ENCODE results near the gene BEAN1.
"Not testable (repeated sequence)": the region's sequence is repeated elsewhere in the genome, so short reads cannot be mapped to it uniquely, and the experiment has no call there.

The BEAN1 gene

DNA sequence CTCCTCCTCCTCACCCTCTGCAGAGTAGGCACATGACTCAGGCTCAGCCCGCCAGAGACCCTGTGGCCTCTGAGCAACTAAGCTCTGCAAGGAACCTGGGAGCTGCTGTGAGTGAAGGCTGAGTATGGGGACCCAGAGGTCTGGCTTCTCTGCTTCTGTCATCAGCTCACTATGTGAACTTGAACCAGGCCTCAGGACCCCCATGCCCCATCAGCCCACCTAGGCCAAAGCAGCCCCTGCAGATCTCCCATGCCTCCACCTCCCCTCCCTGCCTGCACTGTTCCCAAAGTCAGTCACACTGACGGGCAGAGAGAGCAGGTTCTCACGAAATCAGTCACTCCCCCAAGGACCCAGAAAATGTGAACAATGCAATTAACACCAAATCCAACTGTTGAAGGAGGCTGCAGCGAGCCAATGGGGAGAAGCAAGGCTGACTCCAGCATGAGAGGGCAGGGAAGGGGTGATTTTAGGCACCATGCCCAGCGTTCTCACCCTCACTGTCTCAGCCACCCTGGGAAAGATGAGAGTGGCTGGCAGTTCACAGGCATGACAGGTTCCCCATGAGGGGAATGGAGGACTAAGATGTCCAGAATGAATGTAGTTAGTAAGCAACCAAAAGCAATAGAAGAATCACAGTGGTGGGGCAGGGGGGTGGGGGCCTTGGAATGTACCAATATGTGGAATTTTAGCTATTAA, 60.6 kb downstream of the BEAN1 start:
- no peak for DNase-seq

DNA sequence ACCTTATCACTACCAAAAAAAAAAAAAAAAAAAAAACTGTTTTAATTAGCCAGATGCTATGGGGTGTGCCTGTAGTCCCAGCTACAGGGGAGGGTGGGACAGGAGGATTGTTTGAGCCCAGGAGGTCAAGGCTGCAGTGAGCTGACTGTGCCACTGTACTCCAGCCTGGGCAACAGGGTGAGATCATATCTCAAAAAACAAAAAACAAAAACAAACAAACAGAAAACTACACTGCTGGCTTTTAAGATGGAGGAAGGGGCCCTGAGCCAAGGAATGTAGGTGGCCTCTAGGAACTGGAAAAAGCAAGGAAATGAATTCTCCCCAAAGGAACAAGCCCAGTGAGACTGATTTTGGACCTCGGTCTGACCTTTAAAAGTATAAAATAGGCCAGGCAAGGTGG, 61.4 kb downstream of the BEAN1 start:
- DNase-seq, result no peak

DNA sequence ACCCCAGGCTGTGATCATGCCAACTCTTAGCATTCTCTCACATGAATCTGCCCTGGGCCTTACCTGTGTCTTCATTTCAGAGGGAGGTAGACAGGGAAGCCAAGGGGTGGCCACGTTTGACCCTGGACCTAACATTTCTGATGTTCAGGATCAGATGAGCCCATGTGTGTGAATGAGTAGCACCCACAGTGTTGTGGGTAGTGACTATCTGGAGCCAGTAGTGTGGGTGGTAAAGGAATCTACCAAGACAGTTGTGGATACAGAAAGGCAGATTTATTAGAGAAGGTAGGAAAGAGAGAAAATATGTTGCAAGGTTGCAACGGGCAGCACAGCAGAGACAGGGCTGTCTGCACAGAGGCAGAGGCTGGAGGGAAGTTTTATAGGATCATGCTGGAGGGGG, 62.3 kb downstream of the BEAN1 start:
- DNase-seq, result no peak

DNA sequence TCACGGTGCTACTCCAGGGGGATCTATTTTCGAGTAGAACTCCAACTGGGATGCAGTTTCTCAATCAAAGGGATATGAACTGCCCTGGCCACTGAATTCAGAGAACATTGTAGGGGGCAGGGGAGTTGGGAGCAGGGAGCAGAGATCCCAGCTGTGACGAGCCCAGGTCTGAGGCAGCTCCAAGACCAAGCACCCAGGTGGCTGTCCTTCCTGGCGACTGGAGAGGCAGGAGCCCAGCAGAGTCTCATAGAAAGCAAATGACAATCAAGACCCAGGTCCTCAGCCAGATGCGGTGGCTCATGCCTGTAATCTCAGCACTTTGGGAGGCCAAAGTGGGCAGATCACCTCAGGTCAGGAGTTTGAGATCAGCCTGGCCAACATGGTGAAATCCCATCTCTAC, 62.7 kb downstream of the BEAN1 start:
- no peak for DNase-seq

DNA sequence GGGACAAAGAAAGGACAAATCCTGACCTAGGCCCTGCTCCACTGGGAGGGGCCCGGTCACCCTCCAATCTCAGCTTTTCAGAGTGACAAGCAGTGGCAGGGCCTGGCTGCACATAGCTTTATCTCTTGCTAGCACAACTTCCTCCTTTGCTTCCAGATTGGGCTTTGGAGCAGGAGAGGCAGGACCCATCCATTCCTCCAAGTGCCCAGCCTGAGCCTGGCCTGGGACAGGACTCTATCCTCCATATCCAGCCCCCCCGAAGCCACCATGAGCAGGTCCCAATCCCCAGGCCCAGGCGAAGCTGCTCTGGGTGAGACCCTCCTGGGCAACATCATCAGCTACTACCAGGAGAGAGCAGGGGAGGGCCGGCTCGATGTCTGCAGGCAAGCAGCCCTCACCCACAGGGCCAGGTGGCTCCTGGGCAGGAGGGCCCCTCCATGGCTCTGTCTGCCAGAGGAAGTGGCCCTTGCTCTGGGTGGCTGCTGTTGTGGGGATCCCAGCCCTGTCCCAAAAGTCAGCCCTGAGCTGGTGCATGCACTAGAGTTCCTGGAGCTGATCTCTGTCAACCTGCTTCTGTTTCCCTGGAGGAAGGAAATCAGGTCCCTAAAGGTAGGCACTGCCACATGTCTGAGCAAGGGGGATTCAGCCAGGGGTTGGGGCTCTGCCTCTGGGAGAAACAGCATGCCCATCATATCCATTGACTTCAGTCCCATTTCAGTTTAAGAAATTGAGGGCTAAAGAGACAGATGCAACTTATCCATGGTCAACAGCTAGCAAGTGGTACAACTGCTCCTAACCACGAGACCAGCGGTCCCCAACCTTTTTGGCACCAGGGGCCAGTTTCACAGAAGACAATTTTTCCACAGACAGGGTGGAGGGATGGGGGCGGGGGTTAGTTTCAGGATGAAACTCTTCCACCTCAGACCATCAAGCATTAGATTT, 64.0 kb downstream of the BEAN1 start:
- no peak for DNase-seq

DNA sequence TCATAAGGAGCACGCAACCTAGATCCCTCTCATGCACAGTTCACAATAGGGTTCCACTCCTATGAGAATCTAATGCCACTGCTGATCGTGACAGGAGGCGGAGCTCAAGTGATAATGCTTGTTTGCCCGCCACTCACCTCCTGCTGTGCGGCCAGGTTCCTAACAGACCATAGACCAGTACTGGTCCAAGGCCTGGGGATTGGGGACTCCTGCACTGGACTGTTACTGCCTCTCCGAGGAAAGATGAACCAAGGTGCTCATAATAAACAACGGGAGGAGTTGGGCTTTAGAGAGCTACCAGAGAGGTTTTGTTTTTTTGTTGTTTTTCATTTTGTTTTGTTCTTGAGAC, 64.6 kb downstream of the BEAN1 start:
- DNase-seq, result no peak

DNA sequence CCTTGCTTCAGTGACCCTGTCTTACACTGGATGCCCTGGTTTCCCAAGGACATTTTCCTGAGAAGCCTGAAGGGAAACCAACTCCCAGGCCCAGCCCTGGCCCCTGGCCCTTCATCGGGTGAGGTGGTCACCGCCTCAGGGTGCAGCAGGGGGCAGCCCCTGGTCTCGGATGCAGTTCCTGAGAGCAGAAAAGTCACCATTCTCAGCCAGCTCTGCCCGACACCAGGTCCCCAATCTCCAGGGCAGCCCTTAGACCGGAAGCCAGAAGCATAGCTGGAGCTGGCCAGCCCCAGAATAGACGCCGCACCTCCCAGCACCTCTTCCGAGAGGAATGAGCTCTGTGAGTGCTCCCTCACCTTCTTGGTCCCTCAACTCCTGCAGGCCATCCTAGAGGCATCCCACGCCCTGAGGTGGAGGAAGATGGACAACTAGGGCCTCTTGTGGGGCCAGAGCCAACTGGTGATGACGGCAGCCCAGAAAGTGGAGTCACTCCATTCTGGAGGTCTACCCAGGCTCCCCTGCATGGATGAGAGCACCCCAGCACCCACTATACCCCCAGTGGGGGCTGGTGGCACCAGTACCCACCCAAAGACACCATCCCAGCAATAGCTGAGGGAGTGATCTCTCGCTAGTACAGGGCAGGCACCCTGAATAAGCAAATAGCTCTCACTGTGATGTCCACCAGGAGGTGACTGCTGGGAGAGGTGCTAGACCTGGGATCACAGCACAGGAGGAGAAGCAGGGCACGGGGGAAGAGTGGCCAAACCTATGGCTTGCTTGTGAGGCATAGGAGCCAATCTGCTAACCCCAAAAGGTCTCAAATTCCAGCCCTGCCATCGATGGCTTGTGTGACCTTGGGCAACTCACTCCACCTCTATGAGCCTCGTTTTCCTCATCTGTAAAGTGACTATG, 66.7 kb downstream of the BEAN1 start:
- DNase-seq, result no peak

DNA sequence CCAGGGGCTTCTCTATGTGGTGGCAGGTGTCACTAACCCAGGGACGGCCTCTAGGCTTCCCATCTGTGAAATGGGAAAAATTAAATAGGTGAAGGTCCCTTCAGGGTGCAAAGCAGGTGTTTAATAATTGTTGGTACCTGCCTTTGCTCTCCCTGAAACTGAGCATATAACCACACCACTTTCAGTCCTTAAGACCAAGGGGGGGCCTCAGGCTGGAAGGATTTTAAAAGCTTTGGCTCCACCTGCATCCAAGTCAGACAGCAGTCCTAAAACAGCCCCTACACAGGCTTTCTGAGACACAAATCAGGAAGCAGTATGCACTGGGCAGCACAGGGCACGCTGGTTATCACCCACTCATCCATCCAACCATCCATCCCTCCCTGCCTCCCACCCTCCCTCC, 67.8 kb downstream of the BEAN1 start:
- no peak for DNase-seq

DNA sequence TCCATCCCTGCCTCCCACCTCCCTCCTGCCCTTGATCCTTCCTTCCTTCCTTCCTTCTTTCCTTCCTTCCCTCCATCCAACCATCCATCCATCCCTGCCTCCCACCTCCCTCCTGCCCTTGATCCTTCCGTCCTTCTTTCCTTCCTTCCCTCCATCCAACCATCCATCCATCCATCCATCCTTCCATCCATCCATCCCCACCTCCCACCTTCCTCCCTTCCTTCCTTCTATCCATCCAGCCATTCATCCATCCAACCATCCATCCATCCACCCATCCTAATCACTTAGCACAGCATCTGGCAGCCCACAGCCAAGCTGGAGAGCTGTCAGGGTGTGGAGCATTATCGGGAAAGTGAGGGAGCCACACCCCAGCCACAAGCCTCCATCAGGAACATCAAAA, 68.3 kb downstream of the BEAN1 start:
- no peak for DNase-seq

DNA sequence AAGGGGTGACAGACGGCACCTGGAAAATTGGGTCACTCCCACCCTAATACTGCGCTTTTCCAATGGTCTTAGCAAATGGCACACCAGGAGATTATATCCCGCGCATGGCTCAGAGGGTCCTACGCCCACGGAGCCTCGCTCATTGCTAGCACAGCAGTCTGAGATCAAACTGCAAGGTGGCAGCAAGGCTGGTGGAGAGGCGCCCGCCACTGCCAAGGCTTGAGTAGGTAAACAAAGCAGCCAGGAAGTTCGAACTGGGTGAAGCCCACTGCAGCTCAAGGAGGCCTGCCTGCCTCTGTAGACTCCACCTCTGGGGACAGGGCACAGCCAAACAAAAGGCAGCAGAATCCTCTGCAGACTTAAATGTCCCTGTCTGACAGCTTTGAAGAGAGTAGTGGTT, 69.1 kb downstream of the BEAN1 start:
- not testable (repeated sequence) for DNase-seq

DNA sequence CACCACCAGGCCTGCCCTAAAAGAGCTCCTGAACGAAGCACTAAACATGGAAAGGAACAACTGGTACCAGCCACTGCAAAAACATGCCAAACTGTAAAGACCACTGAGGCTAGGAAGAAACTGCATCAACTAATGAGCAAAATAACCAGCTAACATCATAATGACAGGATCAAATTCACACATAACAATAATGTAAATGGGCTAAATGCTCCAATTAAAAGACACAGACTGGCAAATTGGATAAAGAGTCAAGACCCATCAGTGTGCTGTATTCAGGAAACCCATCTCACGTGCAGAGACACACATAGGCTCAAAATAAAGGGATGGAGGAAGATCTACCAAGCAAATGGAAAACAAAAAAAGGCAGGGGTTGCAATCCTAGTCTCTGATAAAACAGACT, 70.8 kb downstream of the BEAN1 start:
- DNase-seq, result not testable (repeated sequence)

DNA sequence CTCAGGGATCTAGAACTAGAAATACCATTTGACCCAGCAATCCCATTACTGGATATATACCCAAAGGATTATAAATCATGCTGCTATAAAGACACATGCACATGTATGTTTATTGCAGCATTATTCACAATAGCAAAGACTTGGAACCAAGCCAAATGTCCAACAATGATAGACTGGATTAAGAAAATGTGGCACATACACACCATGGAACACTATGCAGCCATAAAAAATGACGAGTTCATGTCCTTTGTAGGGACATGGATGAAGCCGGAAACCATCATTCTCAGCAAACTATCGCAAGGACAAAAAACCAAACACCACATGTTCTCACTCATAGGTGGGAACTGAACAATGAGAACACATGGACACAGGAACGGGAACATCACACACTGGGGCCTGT, 74.5 kb downstream of the BEAN1 start:
- not testable (repeated sequence) for DNase-seq

DNA sequence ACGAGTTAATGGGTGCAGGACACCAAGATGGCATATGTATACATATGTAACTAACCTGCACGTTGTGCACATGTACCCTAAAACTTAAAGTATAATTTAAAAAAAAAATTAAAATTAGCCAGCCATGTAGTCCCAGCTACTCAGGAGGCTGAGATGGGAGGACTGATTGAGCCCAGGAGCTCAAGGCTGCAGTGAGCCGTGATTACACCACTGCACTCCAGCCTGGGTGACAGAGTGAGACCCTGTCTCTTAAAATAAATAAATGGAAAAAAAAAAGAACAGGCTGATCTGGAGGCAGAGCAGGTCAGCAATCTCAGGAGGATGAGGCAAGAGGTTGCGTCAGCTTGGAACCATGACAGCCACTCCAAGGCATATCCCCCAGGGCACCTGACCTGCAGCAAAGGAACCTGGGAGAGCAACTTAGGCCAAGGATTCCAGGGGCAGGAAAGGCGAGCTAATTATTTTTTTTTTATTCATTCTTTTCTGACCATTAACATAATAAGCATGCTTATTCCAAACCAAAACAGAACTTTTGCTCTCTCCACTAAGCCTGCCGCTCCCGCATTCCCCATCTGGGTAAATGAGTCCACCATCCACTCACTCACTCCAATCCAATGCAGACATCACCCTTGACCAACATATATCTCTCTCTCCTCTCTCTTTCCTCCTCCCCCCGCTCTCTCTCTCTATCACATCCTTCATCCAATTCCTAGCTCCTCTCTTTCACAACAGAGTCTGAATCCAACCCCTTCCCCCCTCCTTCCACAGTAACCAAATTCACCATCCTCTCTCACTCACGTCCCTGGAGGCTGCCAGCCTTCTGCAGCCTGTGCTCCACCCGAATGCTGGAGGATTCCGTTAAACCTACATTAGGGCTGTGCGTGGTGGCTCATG, 75.2 kb downstream of the BEAN1 start:
- no peak for DNase-seq

DNA sequence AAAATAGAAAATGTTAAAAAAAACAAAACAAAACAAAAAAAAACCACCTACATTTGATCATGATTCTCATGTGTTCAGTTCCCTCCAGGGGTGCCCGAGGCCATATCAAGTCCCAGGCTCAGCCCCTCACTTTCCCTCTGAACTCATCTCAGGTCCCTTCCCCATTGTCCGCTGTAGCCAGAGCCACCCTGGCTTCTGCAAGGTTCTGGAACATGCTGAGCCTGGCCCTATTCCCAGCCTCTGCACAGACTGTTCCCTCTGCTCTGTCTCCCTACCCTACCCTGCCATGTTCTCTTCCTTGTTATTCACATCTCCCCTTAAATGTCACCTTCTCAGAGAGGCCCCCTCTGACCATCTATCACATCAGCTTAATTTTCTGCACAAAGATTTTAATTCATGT, 75.9 kb downstream of the BEAN1 start:
- DNase-seq, result no peak

DNA sequence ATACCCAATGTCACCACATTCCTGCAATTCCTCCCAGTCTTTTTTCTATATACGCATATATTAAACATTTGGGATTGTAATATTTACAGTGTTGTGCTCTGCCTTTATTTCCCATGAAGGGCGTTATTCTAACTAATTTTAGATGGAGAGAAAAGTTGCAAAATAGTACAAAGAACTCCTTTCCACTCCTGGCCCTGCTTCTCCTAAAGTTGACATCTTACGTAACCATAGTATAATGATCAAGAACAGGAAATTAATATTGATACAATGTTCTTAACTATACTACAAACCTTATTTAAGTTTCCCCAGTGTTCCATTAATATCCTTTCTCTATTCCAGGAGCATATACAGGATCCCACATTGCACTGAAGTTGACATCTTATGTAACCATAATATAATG, 76.5 kb downstream of the BEAN1 start:
- no peak for DNase-seq

DNA sequence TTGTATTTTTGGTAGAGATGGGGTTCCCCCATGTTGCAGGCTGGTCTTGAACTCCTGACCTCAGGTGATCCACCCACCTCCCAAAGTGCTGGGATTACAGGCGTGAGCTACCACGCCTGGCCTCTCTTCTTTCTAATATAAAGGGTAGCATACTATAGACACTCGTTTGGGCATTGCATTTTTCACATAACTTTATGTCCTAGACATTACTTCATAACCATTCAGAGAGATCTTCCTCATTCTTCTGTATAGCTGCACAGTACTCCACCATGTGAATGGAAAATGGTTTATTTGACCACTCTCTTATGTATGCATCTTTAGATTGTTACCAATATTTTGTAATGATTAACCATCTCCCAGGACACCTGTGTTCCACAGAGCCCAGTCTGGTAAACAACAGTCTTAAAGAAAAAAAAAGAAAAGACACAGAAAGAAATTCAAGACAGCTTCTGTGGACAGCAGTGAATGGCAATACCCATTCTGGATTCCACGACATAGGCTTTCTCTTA, 80.7 kb downstream of the BEAN1 start:
- no peak for DNase-seq

DNA sequence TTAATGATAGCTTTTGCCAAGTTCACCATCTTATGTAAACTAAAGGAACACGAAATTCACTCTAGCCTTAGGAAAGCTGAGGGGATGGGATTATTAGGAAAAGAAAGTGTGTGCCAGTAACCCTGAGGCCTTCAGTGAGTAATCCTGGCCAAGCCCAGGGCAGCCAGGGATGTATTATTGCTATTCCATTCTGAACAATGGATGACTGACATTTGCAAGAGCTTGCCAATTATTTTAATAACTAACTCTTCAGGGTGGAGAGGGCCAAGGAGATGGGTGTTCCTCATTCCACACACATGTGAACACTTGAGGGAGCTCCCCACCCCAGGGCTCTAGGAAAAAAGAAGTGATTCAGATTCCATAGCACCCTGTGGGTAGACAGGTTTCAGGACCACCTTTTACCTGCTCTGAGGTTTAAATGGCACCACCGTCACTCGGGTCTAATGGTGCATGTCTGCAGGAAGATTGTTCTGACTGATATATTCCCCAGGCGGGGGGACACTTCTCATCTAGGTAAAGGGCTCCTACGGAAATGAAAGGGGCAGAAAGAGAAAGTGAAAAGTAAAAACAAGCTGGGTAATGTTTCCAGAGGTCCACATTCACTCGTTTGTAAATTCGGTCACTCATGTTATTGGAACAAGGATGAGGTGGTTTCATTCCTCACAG, 81.3 kb downstream of the BEAN1 start:
- DNase-seq, result no peak

DNA sequence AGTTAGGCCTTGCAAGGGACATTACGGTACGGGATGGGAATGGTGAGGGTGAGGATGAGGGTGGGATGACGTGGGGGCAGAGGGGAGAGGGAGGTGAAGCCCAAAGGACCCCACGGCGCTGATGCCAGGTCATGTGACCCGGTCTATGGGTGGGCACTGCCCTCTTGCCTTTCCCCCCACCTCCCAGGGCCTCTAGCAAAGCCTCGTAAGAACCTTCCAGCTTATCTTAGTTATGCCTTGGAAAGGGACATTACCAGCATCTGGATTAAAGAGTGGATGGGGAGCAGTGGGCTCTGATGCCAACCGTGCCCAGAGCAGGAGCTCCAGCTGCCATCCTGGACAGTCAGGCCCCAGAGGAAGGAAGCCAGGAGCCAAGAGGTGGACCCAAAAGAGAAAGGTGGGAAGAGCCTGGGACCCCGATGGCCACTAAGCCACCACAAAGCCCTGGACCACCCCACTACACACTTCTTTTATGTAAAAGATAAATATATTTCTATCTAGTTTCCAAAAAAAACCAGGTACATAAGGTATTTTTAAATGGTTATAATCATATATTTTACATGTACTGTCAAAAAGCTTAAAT, 81.9 kb downstream of the BEAN1 start:
- no peak for DNase-seq

DNA sequence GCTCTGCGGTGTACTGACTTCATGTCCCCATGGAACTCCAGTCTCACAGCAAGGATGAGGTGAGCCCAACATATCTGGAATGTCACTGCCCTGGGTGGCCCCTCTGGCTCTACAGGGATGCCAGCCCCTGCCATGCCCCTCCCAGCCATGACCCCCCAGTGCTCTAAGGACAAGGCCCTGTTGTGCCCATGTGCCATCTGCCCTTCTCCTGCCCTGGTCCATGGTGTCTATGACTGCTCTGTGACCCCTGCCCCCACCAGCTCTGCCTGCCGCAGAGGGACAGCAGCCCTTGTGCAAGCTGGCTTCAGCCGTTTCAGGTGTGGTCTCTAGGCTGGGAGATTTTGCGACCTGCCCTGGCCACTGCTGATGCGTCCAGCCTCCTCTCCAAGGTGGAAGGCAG, 82.5 kb downstream of the BEAN1 start:
- no peak for DNase-seq

DNA sequence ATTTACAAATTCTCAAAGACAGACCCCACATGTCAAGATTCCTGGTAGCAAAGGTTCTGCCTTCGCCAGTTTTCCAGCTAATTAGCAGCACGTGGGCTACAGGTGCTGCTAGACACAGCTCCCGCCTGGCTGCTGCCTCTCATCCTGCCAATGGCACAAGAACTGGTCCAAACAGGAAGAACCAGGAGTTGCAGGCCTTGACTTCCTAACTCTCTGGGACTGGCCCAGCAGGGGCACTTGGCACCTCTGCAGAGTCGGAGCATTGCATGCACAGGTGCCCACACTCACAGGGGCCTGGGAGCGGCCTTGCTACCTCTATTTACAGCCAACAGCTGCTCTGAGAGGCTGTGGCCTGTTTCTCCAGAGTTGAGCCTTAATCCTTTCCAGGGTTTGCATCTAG, 83.2 kb downstream of the BEAN1 start:
- DNase-seq, result no peak
